Neural cell (in vitro differentiated cells): ENCODE measurements around the gene UBE2D1.

Experiments used
- CTCF ChIP-seq: fragments of 450-650 bp; IDR thresholded peaks from 2 replicates; pipeline ENCODE4 v1.5.1; 2014; ENCODE audit warnings: antibody characterized with exemption, mild to moderate bottlenecking, moderate library complexity; ENCODE audit not compliant: poor library complexity, severe bottlenecking
- EP300 ChIP-seq: fragments of 450-650 bp; conservative IDR thresholded peaks from 2 replicates; pipeline ENCODE4 v1.6.1; 2014; ENCODE audit warnings: antibody characterized with exemption, mild to moderate bottlenecking, moderate library complexity; ENCODE audit not compliant: poor library complexity, severe bottlenecking
- POLR2AphosphoS5 ChIP-seq: IDR thresholded peaks from 2 replicates; pipeline ENCODE4 v1.6.1; 2012
- SMC3 ChIP-seq: fragments of 450-650 bp; conservative IDR thresholded peaks from 2 replicates; pipeline ENCODE4 v1.6.1; 2014; ENCODE audit warnings: antibody characterized with exemption, mild to moderate bottlenecking, moderate library complexity; ENCODE audit not compliant: poor library complexity
- TAF1 ChIP-seq: IDR thresholded peaks from 2 replicates; pipeline ENCODE4 v1.6.1; 2012; ENCODE audit warnings: low read depth
- TF ChIP-seq, protein P1 (sequence below): IDR thresholded peaks from 2 replicates; pipeline ENCODE4 v1.6.1; 2012; ENCODE audit warnings: borderline replicate concordance

- TF ChIP-seq EP300 (no peak), CTCF (no peak), TAF1 (no peak), SMC3 (no peak), POLR2AphosphoS5 (no peak)
- TF ChIP-seq, protein P1, sequence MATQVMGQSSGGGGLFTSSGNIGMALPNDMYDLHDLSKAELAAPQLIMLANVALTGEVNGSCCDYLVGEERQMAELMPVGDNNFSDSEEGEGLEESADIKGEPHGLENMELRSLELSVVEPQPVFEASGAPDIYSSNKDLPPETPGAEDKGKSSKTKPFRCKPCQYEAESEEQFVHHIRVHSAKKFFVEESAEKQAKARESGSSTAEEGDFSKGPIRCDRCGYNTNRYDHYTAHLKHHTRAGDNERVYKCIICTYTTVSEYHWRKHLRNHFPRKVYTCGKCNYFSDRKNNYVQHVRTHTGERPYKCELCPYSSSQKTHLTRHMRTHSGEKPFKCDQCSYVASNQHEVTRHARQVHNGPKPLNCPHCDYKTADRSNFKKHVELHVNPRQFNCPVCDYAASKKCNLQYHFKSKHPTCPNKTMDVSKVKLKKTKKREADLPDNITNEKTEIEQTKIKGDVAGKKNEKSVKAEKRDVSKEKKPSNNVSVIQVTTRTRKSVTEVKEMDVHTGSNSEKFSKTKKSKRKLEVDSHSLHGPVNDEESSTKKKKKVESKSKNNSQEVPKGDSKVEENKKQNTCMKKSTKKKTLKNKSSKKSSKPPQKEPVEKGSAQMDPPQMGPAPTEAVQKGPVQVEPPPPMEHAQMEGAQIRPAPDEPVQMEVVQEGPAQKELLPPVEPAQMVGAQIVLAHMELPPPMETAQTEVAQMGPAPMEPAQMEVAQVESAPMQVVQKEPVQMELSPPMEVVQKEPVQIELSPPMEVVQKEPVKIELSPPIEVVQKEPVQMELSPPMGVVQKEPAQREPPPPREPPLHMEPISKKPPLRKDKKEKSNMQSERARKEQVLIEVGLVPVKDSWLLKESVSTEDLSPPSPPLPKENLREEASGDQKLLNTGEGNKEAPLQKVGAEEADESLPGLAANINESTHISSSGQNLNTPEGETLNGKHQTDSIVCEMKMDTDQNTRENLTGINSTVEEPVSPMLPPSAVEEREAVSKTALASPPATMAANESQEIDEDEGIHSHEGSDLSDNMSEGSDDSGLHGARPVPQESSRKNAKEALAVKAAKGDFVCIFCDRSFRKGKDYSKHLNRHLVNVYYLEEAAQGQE = no peak
Observed at GRCh38 chr10:58396057-58396456, 61.3 kb downstream of the UBE2D1 start.
